Stromal cell of bone marrow (primary cell): ENCODE results near the gene CBARP.

Source experiments
- DNase-seq: peaks from one replicate; pipeline ENCODE4 v3.0.0-alpha.2; 2012; ENCODE audit warnings: low read depth

The CBARP gene

DNA sequence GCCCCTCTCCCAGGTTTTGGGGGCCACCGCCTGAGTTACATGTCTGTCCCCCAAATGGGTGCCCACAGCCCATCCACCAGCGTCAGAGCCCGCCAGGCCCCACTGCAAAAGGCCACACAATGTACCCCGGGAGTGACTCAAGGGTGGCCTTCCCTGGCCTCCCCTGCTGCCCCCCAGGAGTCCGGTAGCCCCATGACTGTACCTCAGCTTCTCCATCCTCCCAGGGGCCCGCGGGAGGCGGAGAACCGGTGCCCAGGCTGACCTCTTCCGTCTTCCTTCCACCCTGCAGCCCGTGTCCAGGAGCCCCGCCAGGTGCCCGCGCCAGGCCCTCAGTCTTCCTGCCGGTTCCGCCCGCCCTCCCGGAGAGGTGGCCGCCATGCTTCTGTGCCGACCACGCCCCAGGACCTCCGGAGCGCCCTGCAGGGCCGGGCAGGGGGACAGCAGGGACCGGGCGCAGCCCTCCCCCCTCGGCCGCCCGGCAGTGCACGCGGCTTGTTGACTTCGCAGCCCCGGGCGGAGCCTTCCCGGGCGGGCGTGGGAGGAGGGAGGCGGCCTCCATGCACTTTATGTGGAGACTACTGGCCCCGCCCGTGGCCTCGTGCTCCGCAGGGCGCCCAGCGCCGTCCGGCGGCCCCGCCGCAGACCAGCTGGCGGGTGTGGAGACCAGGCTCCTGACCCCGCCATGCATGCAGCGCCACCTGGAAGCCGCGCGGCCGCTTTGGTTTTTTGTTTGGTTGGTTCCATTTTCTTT lies 10.3 kb downstream of the CBARP start:
- DNase-seq, result no peak

DNA sequence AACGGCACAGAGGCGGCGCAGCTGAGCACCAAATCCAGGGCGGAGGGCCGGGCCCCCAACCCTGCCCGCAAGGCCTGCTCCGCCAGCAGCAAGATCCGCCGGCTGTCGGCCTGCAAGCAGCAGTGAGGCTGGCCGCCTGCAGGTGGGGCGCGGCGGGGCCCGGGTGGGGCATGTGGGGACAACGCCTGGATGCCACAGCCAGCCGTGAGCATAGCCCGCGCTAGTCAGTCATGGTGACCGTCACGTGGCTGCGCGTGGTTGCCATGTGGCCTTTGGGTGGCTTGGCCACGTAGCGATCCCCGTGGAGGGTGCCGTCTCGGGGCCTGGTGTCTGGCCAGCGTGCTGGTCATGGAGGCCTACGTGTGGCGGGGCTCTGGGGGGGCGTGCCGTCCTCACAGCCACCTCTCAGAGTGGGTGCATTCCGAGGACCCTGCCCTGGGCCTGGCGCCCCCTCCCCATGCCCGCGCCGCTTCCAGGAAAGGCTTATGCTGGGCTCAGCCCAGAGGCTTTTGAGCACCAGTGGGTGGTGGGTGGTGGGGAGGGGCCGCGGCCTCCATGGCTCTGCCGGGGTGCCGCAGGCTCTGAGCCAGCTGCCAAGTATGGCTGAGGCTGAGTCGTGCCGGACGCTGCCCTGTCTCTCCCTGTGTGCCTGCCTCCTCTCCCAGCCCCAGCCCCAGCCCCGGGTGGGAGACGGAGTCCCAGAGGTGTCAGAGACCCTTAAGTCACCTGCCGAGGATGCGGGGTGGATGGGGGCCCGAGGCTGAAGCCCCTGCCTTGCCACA lies 11.1 kb downstream of the CBARP start:
- DNase-seq, result no peak

DNA sequence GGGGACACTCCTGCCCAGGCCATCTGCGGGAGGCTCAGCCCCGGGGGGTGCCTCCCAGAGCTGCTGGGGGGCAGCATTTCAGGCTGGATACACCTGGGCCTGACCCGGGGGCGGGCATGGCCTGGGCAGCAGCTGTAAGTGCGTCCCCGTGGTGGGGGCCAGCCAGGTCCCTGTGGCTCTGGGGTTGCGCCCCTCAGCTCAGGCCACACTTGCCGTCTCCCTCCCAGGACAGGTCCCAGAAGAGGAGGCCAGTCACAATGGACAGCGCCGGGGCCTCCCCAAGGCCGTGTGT lies 11.6 kb downstream of the CBARP start:
- no peak for DNase-seq

DNA sequence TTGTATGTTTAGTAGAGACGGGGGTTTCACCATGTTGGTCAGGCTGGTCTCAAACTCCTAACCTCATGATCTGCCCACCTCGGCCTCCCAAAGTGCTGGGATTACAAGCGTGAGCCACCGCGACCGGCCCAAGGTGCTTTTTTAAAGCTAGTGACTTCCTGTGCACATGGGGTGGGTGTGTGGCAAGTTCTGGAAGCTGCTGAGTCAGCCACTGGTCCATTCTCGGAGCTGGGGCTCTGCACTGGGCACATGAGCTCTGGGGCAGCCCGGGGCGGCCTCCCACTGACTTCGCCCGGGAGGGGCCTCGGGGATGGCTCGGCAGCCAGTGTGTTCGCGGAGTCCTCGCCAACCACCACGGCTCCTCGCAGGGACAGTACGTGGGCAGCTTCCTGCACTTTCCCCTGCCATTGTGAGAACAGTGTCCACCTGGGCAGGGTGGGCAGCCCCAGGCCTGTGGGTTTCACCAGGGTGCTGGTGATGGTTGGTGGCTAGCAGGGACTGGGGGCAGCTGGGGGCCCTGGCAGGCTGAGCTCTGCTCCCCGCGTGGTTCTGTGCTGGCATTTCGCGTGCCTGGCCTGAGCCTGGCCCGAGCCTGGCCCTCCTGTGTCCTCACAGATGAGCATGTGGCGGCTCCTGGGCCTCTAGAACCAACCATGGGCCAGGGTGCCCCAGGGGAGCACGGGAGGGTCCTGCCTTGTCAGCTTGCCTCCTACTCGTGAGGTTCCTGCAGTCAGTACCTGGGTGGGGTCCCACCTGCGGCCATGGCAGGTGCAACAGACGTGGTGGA lies 12.2 kb downstream of the CBARP start:
- DNase-seq, result no peak

DNA sequence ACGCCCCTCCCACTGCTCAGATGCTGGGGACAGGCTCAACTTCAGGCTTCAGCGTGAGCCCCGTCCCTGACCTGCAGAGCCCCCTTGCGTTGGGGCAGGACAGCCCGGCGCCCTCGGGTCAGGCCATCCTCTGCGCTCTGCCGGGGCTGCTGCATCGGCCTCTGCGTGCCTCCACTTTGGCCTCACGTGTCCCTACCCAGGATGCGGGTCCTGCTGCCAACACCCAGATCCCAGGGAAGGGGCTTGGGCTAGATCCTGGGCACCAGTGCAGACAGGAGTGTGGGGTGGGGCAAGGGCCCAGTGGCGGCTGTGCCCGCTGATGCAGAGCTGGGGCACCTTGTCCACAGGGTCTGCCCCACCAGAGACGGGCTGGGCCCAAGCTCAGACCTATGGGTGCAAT lies 13.0 kb downstream of the CBARP start:
- no peak for DNase-seq

DNA sequence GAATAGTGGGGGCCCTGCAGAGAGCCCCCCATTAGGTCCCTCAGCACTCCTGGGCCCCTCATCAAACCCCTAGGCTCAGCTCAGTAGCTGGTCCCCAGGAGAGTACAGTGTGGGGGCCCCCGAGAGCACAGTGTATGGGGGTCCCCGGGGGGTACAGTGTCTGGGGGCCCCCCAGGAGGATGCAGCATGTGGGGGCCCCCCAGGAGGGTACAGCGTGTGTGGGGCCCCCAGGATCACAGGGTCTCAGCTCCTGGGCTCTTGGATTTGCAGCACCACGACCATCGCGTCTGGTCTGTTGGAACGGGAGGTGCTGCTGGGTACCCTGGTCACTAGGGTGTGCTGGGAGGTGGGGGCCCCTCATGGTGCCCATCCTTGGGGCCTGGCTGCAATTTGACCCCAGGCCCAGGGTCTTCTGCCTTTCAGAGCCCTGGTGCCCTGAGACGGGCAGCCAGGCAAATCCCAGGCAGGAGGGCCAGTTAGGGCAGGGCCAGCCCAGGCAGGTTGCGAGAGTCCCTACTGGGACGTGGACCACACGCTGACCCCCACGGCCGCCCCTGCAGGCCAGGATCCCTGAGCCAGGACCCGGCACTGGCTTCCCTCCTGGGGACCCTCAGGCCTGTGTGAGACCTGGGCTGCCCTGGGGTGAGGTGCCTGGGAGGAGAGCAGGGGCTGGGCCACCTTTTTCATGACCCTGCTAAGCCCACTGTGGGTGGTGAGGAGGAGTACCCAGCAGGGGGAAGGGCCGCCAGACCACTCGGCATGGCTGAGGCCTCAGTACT lies 13.6 kb downstream of the CBARP start:
- DNase-seq, result no peak

DNA sequence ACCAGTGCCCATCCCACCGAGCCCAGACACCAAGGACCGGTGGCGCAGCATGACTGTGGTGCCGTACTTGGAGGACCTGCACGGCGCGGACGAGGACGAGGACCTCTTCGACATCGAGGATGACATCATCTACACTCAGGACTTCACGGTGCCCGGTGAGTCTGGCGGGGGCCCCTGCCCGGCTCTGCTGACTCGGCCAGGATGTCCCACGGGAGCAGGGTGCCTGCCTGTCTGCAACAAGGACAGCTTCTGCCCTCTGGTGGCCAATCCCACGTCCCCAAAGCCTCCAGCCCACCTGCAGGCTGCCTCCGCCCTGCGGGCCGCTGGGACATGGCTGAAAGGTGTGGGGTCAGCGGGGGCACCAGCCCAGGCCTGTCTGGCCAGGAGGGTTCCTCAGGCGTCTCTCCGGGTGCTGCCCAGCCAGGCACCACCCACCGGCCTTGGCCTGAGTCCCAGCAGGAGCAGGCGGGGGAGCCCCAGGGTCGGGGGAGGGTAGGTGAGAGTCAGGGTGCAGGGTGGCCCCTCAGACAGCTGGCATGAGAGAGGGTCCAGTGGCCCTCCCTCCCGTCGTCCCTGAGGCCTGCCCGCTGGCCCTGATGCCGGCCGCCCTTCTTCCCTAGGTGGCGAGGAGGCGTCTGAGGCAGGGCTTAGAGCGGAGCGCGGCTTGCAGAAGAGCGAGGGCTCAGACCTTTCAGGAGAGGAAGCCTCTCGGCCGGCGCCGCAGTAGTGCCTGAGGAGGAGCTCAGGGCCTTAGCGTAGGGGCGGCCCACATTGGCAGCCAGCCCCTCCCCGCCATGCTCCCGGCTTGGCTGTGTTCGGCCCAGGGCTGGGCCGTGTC lies 14.6 kb downstream of the CBARP start:
- no peak for DNase-seq

DNA sequence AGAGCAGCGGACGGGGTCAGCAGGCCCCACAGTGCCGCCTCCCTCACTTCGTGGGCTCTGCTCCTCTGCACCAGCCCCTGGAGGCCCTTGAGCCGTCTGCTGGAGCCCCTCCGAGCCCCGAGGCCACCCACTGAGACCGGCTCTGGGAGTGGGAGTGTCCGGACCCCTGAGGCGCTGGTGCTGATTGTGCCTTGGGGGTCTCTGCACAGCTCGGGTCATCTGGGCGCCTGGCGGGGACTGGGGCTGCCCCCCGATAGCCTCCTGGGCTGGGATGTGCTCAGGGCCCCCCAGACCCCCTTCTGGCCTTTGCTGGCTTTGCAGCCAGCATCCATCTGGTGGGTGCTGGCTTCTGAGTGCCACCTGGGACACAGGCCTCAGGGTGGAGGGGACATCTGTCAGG lies 15.4 kb downstream of the CBARP start:
- DNase-seq, result no peak

DNA sequence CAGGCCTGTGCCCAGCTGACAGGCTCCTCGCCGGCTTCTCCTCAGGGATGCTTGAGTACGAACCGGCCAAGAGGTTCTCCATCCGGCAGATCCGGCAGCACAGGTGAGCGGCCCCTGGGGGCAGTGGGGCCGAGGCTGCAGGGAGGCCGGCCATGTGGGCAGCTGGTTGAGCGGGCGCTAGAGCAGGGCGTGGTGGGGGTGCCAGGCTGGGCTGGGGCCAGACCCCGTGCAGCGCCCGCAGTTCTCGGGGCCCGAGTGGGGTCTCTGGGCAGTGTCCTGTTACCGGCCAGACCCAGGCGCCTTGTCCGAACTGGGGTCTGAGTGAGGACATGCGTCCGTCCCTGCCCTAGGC lies 15.9 kb downstream of the CBARP start:
- no peak for DNase-seq

DNA sequence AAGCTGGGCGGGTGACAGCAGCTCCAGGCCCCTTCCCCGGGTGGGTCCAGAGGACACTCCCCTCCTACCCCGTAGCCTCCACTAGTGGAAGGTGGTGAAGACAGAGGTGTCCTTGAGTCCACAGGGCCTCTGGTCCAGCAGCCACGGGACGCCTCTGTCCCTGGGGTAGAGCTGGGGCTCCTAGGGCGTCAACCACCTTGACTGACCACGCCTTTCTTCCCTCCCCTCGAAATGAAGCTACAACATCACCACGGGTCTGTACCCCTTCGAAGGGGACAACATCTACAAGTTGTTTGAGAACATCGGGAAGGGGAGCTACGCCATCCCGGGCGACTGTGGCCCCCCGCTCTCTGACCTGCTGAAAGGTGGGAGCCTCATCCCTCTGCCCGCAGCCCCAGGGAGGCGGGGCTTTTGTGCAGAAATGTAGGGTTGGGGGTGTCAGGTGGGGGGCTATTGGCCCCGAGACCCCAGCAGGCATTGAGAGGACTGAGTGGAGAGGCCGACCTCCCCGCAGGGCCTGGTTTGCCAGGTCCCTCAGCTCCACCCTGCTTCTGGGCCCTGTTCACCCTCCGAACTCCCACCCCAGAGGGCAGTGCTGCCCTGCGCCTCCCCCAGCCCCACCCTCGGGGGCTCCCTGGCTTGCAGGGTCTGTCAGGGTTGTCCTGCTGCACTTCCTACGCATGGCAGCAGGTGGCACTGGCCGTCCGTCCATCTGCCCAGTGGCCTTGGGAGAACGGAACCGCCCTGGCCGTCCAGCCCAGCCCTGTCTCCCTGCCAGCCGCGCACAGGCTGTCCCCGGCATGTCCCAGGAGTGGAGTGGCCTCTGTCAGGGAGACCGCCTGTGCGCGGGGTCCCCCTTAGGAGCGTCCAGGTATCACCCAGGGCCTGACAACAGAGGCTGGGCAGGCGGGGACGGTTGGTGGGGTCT lies 16.6 kb downstream of the CBARP start:
- DNase-seq, result no peak

DNA sequence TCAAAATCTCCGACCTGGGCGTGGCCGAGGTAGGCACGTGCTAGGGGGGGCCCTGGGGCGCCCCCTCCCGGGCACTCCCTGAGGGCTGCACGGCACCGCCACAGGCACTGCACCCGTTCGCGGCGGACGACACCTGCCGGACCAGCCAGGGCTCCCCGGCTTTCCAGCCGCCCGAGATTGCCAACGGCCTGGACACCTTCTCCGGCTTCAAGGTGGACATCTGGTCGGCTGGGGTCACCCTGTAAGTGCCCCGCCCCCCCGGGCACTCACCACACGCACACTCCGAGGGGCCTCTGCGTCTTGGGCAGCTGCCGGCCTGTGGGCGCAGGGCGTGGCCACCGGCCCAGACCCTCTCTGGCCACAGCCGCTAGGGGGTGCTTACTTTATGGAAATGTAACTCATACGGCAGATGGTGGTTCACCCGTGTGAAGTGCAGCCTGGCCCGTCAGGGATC lies 17.3 kb downstream of the CBARP start:
- no peak for DNase-seq

DNA sequence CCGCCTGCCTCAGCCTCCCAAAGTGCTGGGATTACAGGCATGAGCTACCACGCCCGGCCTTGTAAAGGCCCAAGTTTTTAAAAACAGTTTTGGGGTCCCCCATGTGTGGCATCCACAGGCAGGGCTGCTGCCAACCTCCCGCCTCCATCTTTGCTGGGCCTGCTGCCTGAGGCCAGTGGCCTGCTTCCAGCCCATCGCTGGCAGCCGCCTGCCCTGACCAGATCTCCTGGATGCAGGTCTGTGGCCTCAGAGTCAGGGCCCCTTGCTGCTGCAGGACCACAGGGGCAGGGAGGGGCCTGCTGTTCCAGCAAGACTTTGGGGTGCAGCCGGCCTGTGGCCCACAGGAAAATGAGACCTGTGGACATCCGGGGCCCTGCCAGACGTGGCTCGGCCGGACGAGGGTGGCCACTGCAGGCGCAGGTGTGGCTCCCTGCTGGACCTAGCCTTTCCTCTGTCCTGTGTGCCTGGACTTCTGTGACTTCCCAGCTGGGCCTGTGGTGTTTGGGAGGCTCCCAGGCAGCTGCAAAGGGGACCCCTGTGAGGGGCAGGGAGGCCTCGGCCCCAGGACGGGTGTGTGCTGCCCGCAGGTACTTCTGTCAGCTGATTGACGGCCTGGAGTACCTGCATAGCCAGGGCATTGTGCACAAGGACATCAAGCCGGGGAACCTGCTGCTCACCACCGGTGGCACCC lies 17.9 kb downstream of the CBARP start:
- DNase-seq, result no peak

DNA sequence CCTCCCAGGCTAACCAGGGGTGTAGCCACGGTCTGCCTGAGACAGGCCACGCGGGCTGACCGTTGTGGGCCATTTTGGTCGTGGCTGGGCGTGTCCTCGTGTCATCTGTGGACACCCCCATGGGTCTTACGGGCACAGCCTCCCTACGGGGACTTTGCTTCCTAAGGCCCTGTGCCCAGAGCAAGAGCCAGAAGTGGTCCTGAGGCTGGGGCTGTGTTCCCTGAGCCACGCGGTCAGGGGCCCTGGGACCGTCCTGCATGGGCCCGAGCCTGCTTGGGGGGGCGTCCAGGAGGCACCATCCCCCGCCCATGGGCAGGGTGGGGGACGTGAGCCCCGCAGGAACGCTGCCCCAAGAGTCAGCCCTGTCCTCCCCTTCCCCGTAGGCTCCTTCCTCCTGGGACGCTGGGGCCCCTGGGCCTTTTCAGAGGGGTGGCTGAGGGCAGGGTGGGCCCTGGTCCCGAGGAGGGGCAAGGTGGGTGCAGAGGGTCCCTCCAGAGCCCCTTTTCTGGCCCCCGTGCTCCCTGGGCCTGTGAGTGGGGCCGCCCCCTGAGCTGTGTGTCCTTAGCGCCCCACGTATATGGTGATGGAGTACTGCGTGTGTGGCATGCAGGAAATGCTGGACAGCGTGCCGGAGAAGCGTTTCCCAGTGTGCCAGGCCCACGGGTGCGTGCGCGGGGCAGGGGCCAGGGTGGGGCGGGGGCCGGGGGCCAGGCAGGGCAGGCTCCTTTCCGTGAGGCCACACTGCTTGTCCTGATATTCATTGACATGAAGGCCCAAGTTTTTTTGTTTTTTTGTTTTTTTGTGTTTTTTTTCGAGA lies 18.8 kb downstream of the CBARP start:
- DNase-seq, result no peak

DNA sequence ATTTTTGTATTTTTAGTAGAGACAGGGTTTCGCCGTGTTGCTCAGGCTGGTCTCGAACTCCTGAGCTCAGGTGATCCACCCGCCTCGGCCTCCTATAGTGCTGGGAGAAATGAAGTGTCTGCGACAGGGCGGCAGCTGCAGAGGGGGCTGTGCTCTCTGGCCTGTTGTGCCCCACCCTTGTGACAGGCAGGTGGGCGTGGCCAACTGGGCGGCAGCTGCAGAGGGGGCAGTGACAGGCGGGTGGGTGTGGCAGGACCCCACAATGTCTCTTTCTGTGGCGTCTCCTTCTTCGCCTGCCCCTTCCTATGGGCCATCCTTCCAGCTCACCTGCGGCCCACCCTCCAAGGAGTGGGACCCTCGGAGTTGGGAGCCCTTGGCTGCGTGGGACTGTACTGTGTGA lies 20.4 kb downstream of the CBARP start:
- no peak for DNase-seq

DNA sequence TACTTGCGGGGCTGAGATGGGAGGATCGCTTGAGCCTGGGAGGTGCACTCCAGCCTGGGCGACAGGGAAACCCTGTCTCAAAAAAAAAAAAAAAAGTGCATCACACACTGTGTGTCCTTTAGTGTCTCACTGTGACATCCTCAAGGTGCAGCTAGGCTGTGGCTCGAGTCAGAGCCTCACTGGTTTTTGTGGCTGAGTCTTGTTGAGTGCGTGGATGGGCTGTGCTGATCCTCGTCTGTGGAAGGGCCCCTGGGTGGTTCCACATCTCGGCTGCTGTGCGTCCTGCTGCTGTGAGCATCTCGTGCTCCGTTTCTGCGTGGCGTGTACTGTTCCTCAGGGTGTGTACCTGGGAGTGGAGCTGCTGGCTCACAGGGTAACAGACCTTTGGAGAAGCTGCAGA lies 21.0 kb downstream of the CBARP start:
- DNase-seq, result no peak

DNA sequence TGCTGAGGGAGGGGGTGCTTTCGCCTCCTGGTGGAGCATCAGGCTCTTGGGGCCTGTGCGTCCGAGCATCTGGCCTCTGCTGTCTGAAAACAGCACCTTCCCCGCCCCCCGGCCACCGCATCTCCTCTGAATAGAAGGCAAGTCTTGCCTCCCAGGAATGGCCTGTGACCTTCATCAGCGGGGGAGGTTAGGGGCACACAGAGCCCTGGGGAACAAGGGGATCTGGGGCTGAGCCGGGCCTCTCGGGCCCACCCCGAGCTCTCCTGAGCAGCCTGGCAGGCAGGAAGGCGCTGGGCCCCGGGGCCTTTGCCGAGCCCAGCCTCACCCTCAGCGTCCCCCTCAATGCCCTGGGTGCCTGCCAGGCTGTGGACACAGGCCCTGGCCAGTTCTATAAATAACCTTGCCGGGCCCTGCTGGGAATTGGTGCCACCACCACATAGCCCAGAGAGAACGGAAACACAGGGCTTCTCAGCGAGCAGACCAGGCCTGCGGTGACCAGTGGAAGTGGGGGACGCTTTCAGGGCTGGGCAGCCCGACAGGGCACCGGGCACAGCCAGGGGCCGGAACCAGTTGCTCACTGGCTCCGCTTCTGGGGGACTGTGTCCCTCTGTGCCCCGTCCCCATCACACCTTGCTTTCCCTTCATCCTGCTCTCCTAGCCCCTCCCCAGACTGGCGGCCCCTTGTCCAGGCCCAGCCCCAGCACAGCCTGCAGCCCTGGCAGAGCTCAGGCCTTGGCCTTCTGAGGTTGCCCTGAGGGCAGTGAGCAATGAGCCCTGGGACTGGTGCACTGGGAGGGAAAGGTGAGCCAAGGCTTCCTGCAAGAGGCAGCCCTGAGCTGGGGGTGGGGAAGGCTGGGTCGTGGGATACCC lies 22.7 kb downstream of the CBARP start:
- DNase-seq, result no peak

DNA sequence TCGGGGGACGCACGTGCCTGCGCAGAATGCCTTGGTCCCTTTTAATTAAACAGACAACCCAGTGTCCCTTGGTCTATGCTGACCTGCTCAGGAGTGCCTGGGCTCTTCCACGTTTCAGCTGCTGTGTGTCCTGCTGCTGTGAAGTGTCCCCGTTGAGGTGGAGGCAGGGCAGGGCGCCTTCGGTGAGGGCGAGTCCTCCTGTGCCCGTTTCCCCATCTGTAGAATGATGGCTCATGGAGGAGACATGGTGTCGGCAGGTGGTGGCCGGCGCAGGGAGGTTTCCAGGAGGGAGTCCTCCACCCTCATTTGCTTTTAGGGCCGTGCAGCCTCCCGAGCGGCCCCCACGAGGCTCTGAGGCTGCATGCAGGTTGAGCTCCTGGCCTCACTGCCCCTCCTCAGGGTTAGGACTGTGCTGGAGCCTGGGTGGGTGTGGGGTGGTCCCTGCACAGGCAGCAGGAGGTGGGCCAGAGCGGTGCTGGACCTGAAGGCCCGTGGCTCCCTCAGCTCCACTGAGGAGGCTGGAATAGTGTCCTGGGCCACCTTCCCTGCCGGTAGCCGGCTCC lies 23.4 kb downstream of the CBARP start:
- no peak for DNase-seq
